GM12878 (cell line): ENCODE results near the gene CACNG8. TPM values are rescaled to one million over a fixed set of nuclear protein-coding genes. Genes with fewer than 3 reads are reported as not detected.

Experiments
- ATAC-seq: fragments of 200-7000 bp; cut with Tn5 transposase; 3 replicates; pipeline ENCODE4 v1.9.1; 2020; ENCODE audit warnings: mild to moderate bottlenecking, moderate library complexity
- BruUV-seq: library from RNA; stranded (reverse); fragments of 400-500 nt; replicated peaks from 2 replicates; lab custom pipeline; 2021; lab: Mats Ljungman, UMichigan
- CTCF ChIA-PET: fragments of 300-600 bp; sonication (Branson Sonifier 250); formaldehyde crosslinking; extraction: SDS; loops from one replicate; lab custom pipeline; 2021; ENCODE audit warnings: inconsistent platforms; lab: Yijun Ruan, JAX
- POLR2A ChIA-PET: fragments of 350-600 bp; formaldehyde crosslinking; extraction: SDS; loops from one replicate; lab custom pipeline; 2021; ENCODE audit warnings: inconsistent platforms; lab: Charles Lee
- RAD21 ChIA-PET: fragments of 300-600 bp; sonication (Branson Sonifier 250); formaldehyde crosslinking; loops from one replicate; lab custom pipeline; 2023; ENCODE audit warnings: antibody characterized with exemption; ENCODE audit not compliant: unreplicated experiment; lab: Charles Lee
- SMC1A ChIA-PET: fragments of 300-600 bp; sonication (Branson Sonifier 250); formaldehyde crosslinking; loops from one replicate; lab custom pipeline; 2023; ENCODE audit not compliant: unreplicated experiment, uncharacterized antibody; lab: Charles Lee
- DNase-seq: peaks from one replicate; pipeline ENCODE4 v3.0.0-alpha.2; 2011; ENCODE audit warnings: low read depth, low spot score
- FAIRE-seq: peaks from 3 replicates; lab custom pipeline; 2011; peaks lifted over from hg19 to GRCh38; lab: Jason Lieb, UNC
- H2AFZ ChIP-seq: 2 replicates; pipeline ENCODE4 v1.6.0; 2011; ENCODE audit warnings: low read depth, low read length, control low read depth; ENCODE audit not compliant: control insufficient read depth
- H3K27ac ChIP-seq: 2 replicates; pipeline ENCODE4 v1.5.1; 2011; ENCODE audit warnings: control low read depth; ENCODE audit not compliant: control insufficient read depth, insufficient read depth
- H3K27me3 ChIP-seq, 2 experiments: replicated peaks in 1 of 2; 2 replicates each; pipeline versions ENCODE4 v1.6.0 to v1.6.1; 2011; ENCODE audit warnings: low read length in 1 of 2; ENCODE audit not compliant: control insufficient read depth in 2 of 2, insufficient read depth in 2 of 2
- H3K36me3 ChIP-seq, 2 experiments: 2 replicates each; pipeline ENCODE4 v1.5.1; 2011; ENCODE audit warnings: low read length in 1 of 2; ENCODE audit not compliant: control insufficient read depth in 2 of 2, insufficient read depth in 2 of 2
- H3K4me1 ChIP-seq: 2 replicates; pipeline ENCODE4 v1.6.1; 2011; ENCODE audit warnings: mild to moderate bottlenecking, low read length, moderate library complexity, mixed read lengths; ENCODE audit not compliant: control insufficient read depth, insufficient read depth
- H3K4me2 ChIP-seq: 2 replicates; pipeline ENCODE4 v1.6.0; 2011; ENCODE audit warnings: control low read depth; ENCODE audit not compliant: control insufficient read depth, insufficient read depth
- H3K4me3 ChIP-seq: fragments of 200-600 bp; sonication (generic); 2 replicates; pipeline ENCODE4 v1.5.1; 2016
- H3K79me2 ChIP-seq: 2 replicates; pipeline ENCODE4 v1.6.0; 2011; ENCODE audit warnings: low read length; ENCODE audit not compliant: control insufficient read depth, insufficient read depth
- H3K9ac ChIP-seq: 2 replicates; pipeline ENCODE4 v1.8.0; 2011; ENCODE audit warnings: low read length, control low read depth, mixed read lengths; ENCODE audit not compliant: control insufficient read depth, insufficient read depth
- H3K9me3 ChIP-seq: replicated peaks from 3 replicates; pipeline ENCODE4 v1.5.1; 2011; ENCODE audit warnings: mild to moderate bottlenecking, low read length; ENCODE audit not compliant: control insufficient read depth, insufficient read depth
- H4K20me1 ChIP-seq: 2 replicates; pipeline ENCODE4 v1.6.0; 2011; ENCODE audit not compliant: control insufficient read depth, insufficient read depth
- ASH2L ChIP-seq: fragments of 300-600, 200-600 bp; sonication (generic); IDR thresholded peaks from 2 replicates; pipeline ENCODE4 v1.6.1; 2017; ENCODE audit warnings: low read depth, mild to moderate bottlenecking, borderline replicate concordance
- CTCF ChIP-seq, 3 experiments: IDR thresholded peaks in 2 of 3; conservative IDR thresholded peaks in 1 of 3; 2 replicates each; pipeline ENCODE4 v1.5.1; 2011; ENCODE audit warnings: low read depth in 3 of 3, low read length in 3 of 3, mild to moderate bottlenecking in 3 of 3, control low read depth in 2 of 3, moderate library complexity in 2 of 3, inconsistent platforms in 1 of 3, mixed read lengths in 1 of 3; ENCODE audit not compliant: control insufficient read depth in 2 of 3, insufficient read depth in 1 of 3; ENCODE audit errors: extremely low read depth in 1 of 3
- MEF2A ChIP-seq: IDR thresholded peaks from 2 replicates; pipeline ENCODE4 v1.6.1; 2011; ENCODE audit warnings: low read depth, mild to moderate bottlenecking, low read length, moderate library complexity; ENCODE audit not compliant: insufficient read depth
- MTA2 ChIP-seq: fragments of 450-650 bp; IDR thresholded peaks from 2 replicates; pipeline ENCODE4 v1.6.1; 2016; ENCODE audit warnings: low read depth, mild to moderate bottlenecking, moderate library complexity
- RB1 ChIP-seq: fragments of 450-650 bp; formaldehyde crosslinking; IDR thresholded peaks from 2 replicates; pipeline ENCODE4 v1.6.1; 2017; ENCODE audit warnings: mild to moderate bottlenecking, borderline replicate concordance
- SMC3 ChIP-seq: IDR thresholded peaks from 2 replicates; pipeline ENCODE4 v1.6.1; 2011; ENCODE audit warnings: low read length, improper control_type of control experiment, borderline replicate concordance
- WGBS: methylation state at CpG from one replicate; pipeline ENCODE4 v1.1.6; 2016; ENCODE audit warnings: low lambda C conversion rate; ENCODE audit not compliant: insufficient replicate concordance, insufficient coverage; ENCODE audit errors: missing lambda C conversion rate; 5-methylcytosine and 5-hydroxymethylcytosine counted together
- in situ Hi-C: fragments of 300-500 bp; cut with MboI; formaldehyde crosslinking; loops from 9 replicates; pipeline ENCODE4 v1.14.3; 2018; ENCODE audit warnings: mixed read lengths
- intact Hi-C: fragments of 100-400 bp; cut with micrococcal nuclease; formaldehyde crosslinking; loops from one replicate; pipeline ENCODE4 v1.14.2; 2022; ENCODE audit not compliant: unreplicated experiment
- polyA plus RNA-seq, 11 experiments: library from polyadenylated mRNA; depleted of rRNA in 4 of 11; unstranded in 6 of 11; stranded (reverse) in 5 of 11; fragments of >200 nt; fragmentation: Nextera tagmentation in 4 of 11; fragmentation: Illumina TruSeq in 1 of 11; extraction: Ambion mirVana in 4 of 11; extraction: Trizol in 1 of 11; gene quantifications; 1 replicate in 1 of 11; 2 replicates in 10 of 11; pipeline versions ENCODE4 v1.2.1 to v1.2.3, GENCODE V29; 2011 to 2016; ENCODE audit warnings: inconsistent platforms in 2 of 11, missing spikeins in 2 of 11, low read depth in 1 of 11
- total RNA-seq, 4 experiments: library from RNA; depleted of rRNA in 3 of 4; stranded (reverse); fragments of >200 nt in 3 of 4; fragmentation: Illumina TruSeq in 1 of 4; extraction: Trizol in 1 of 4; gene quantifications; 2 replicates each; pipeline versions ENCODE4 v1.2.1 to v1.2.3, GENCODE V29; 2013 to 2021

The CACNG8 gene
- total and polyA plus RNA-seq, 10 of the 15 experiments (the other 5 are each of a cell fraction or from before 2014, with no cell fraction given): not detected

GRCh38 chr19:54030895-54031586 lies 68.3 kb downstream of the CACNG8 start:
- SMC1A ChIA-PET: no interaction called here
- DNase-seq: no peak
- intact Hi-C loops: no loop called here

More at GRCh38 chr19:54030895-54031586, 68.3 kb downstream of the CACNG8 start:
- Histone ChIP-seq H3K79me2 (no peaks in the 10 kb centered on the region), H3K27ac (no peak overlapping the region), H3K36me3 (no peaks in the 10 kb centered on the region), H3K27me3 (no peaks in the 10 kb centered on the region), H3K4me1 (no peaks in the 10 kb centered on the region), H2AFZ (no peak overlapping the region), H3K4me3 (no peak overlapping the region), H3K9ac (no peak overlapping the region), H3K9me3 (no peaks in the 10 kb centered on the region; the same call in 2 of the 3 replicates), H3K4me2 (no peak overlapping the region), H4K20me1 (no peaks in the 10 kb centered on the region)
- WGBS: 22% methylated on average over 13 of the region's 13 CpGs
- ChIA-PET POLR2A (no interaction called here), RAD21 (no interaction called here), CTCF (interaction anchor here (0.5 to 0.8 kb wide), 3 partner anchors 93 to 273 kb away, joined by 3 to 4 read pairs (median 4); no protein-coding TSS in a partner anchor)
- TF ChIP-seq CTCF (IDR thresholded peaks at IDR 0.05 in 2 of 3, conservative IDR thresholded peaks at IDR 0.05 in 1 of 3; ENCODE audit: control insufficient read depth in 2 of 3, extremely low read depth in 1 of 3, insufficient read depth in 1 of 3, low read depth in 3 of 3, low read length in 3 of 3): 0 out of 6 replicates have a peak, but pooled peaks of 1 of the 3 experiments have one; percentile 5
- no peak for TF ChIP-seq MTA2
- no peak for TF ChIP-seq ASH2L
- TF ChIP-seq SMC3: no peak
- TF ChIP-seq RB1: no peak
- TF ChIP-seq MEF2A: no peak
- in situ Hi-C loops: no loop called here
- ATAC-seq: no peak
- FAIRE-seq: no peak
- BruUV-seq: no TSS peak
